Measurements from ENCODE around the gene NANOGP8.
A peak's percentile ranks its signal among the peaks of the same experiment; 100 is the strongest.

The NANOGP8 gene

GRCh38 chr15:35061825-35062737 lies 23.0 kb downstream of the NANOGP8 start:
- H3K27me3 Mint-ChIP-seq = peaks cover 6 to 15% of the 10 kb centered on the region in 2 donors
- no peak for DNase-seq
- no peaks in the 10 kb centered on the region for H3K36me3 Mint-ChIP-seq (ENCODE audit: insufficient read depth)
- no peak overlapping the region for H3K27ac Mint-ChIP-seq
- no peak overlapping the region for H3K4me3 Mint-ChIP-seq
- no peak for ATAC-seq (replicated peaks)
- no peaks in the 10 kb centered on the region for H3K9me3 Mint-ChIP-seq
- H3K4me1 Mint-ChIP-seq (ENCODE audit: low read depth in 2 of 2) = no peaks in the 10 kb centered on the region

DNA sequence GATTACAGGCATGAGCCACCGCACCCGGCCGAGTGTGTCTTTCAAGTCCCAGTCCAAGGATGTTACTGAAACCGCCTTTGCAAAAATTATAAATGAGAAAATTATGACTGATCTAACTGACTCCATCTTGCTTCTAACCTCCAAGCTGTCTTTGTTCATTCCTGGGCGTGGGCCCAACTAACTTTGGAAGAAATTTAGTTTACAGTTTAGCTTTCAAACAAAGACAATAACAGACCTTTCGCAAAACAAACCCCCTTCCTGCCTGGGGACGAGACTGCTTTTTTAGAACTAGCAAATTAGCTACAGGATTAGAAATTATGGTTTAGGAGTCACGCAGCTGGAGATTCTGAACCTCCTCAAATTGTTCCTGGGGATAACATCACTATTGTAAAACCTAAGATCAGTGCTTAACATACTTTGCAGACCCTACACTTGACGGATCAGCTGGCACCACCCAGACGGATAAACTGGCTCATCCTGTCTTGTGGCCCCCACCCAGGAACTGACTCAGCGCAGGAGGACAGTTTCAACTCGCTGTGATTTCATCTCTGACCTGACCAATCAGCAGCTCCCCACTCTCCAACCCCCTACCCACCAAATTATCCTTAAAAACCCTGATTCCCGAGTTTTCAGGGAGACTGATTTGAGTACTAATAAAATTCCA lies 23.8 kb downstream of the NANOGP8 start:
- Mint-ChIP-seq H3K27me3 (peaks cover 4 to 18% of the 10 kb centered on the region in 2 donors), H3K27ac (no peak overlapping the region), H3K9me3 (no peaks in the 10 kb centered on the region), H3K4me1 (ENCODE audit: low read depth in 2 of 2) (no peaks in the 10 kb centered on the region), H3K4me3 (no peak overlapping the region), H3K36me3 (ENCODE audit: insufficient read depth) (no peaks in the 10 kb centered on the region)
- ATAC-seq (replicated peaks) = no peak
- no peak for DNase-seq

- ATAC-seq (replicated peaks) (no peak), DNase-seq (no peak)
- no peaks in the 10 kb centered on the region for H3K4me1 Mint-ChIP-seq (ENCODE audit: low read depth in 2 of 2)
- peaks cover 0 to 19% of the 10 kb centered on the region in 2 donors for H3K27me3 Mint-ChIP-seq
- no peaks in the 10 kb centered on the region for H3K36me3 Mint-ChIP-seq (ENCODE audit: insufficient read depth)
- no peak overlapping the region for H3K4me3 Mint-ChIP-seq
- H3K27ac Mint-ChIP-seq = no peak overlapping the region
- no peaks in the 10 kb centered on the region for H3K9me3 Mint-ChIP-seq
Observed at GRCh38 chr15:35060591-35060990, 24.5 kb downstream of the NANOGP8 start.

GRCh38 chr15:35058534-35059054 lies 26.5 kb downstream of the NANOGP8 start:
- no peaks in the 10 kb centered on the region for H3K4me1 Mint-ChIP-seq (ENCODE audit: low read depth in 2 of 2)
- no peaks in the 10 kb centered on the region for H3K36me3 Mint-ChIP-seq (ENCODE audit: insufficient read depth)
- DNase-seq (no peak), ATAC-seq (replicated peaks) (no peak)
- no peak overlapping the region for H3K27ac Mint-ChIP-seq
- peaks cover 0 to 21% of the 10 kb centered on the region in 2 donors for H3K27me3 Mint-ChIP-seq
- no peaks in the 10 kb centered on the region for H3K9me3 Mint-ChIP-seq
- no peak overlapping the region for H3K4me3 Mint-ChIP-seq

- H3K9me3 Mint-ChIP-seq = no peaks in the 10 kb centered on the region
- no peaks in the 10 kb centered on the region for H3K4me1 Mint-ChIP-seq (ENCODE audit: low read depth in 2 of 2)
- DNase-seq (no peak), ATAC-seq (replicated peaks) (no peak)
- H3K36me3 Mint-ChIP-seq (ENCODE audit: insufficient read depth) = peaks cover 2% of the 10 kb centered on the region
- no peak overlapping the region for H3K27ac Mint-ChIP-seq
- no peak overlapping the region for H3K4me3 Mint-ChIP-seq
- H3K27me3 Mint-ChIP-seq = peaks cover 0 to 21% of the 10 kb centered on the region in 2 donors
Observed at GRCh38 chr15:35055416-35056105, 29.5 kb downstream of the NANOGP8 start.

- H3K27ac Mint-ChIP-seq = no peak overlapping the region
- peaks cover 0 to 15% of the 10 kb centered on the region in 2 donors for H3K27me3 Mint-ChIP-seq
- peaks cover 2% of the 10 kb centered on the region for H3K36me3 Mint-ChIP-seq (ENCODE audit: insufficient read depth)
- H3K4me1 Mint-ChIP-seq (ENCODE audit: low read depth in 2 of 2) = no peaks in the 10 kb centered on the region
- no peak for DNase-seq
- H3K4me3 Mint-ChIP-seq = no peak overlapping the region
- H3K9me3 Mint-ChIP-seq = no peaks in the 10 kb centered on the region
- no peak for ATAC-seq (replicated peaks)
Observed at GRCh38 chr15:35054380-35054779, 30.7 kb downstream of the NANOGP8 start.

DNA sequence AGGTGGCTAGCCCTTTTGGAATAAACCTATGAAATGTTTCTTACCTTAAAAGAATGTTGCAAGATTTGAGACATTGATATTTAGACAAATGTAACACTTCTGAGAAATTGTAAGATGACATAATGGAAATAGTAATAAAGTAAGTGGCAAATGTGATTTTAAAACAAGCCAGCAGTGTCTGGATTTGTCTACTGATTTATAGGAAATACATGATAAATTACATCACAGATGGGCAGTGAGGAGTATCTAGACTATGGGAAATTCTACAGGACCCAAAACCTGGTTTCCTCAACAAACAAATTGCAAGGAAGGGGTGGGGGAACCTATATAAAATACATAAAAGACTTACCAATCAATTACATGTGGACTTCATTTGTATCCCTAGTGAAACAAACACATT lies 37.1 kb downstream of the NANOGP8 start:
- H3K9me3 Mint-ChIP-seq = no peaks in the 10 kb centered on the region
- H3K27me3 Mint-ChIP-seq = no peaks in the 10 kb centered on the region
- ATAC-seq (replicated peaks) = no peak
- DNase-seq = no peak
- H3K27ac Mint-ChIP-seq = no peak overlapping the region
- peaks cover 2% of the 10 kb centered on the region for H3K36me3 Mint-ChIP-seq (ENCODE audit: insufficient read depth)
- no peaks in the 10 kb centered on the region for H3K4me1 Mint-ChIP-seq (ENCODE audit: low read depth in 2 of 2)
- no peak overlapping the region for H3K4me3 Mint-ChIP-seq

DNA sequence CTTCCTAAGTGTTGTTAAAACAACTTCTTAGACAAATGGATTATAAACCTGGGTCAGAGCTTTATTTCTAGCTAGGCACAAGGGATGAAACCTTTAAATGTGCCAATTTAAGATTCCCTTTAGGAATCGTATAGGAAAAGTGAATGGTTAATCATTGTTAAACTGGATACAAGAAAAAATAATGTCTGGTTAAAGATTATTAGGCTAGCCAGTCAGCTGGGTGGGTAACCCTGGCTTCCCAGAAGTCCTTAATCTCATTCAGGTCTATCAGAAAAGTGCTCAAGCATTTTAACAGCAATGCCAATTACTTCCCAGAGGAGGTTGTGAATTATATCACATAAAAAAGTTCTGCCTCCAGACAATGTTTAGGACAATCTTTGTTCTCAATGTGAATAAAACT lies 37.6 kb downstream of the NANOGP8 start:
- H3K4me1 Mint-ChIP-seq (ENCODE audit: low read depth in 2 of 2) = no peaks in the 10 kb centered on the region
- DNase-seq = no peak
- no peak overlapping the region for H3K4me3 Mint-ChIP-seq
- no peak for ATAC-seq (replicated peaks)
- no peak overlapping the region for H3K27ac Mint-ChIP-seq
- H3K9me3 Mint-ChIP-seq = no peaks in the 10 kb centered on the region
- no peaks in the 10 kb centered on the region for H3K27me3 Mint-ChIP-seq
- peaks cover under 1% of the 10 kb centered on the region for H3K36me3 Mint-ChIP-seq (ENCODE audit: insufficient read depth)

DNA sequence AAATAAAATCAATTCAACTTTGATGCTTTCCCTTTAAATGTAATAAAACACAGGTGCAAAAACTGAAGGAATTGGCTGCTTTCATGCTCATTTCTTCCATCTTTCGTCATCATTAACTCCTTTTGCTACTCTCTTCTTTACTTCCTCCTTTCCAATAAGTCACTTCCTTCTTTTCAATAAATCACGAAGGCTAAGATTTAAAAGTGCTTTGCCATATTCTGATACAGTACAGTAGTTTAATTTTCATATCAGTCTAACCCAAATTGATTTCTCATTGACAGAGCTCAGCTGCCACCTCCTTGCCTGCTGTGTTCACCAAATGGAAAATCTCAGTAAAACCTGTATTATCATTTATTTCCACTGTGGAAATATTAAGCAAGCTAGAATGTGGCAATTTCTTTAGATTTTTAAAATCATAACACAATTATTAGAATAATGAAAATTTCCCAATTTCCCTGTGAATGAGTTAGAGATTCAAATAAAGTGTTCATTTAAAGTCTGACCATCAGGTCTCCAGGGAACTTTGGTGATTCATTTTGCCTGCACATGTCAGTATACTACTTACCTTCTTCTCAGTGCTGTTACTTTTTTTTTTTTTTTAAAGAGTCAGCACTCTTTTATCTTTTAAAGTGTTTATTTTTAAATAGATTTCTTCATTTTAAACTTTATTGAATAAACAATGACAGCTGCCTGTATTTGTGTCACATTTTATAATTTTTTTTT lies 41.6 kb downstream of the NANOGP8 start:
- Mint-ChIP-seq H3K27me3 (no peaks in the 10 kb centered on the region), H3K27ac (peak overlapping the region in 1 of 2 donors; percentile 3), H3K4me3 (no peak overlapping the region), H3K9me3 (no peaks in the 10 kb centered on the region), H3K4me1 (ENCODE audit: low read depth in 2 of 2) (no peaks in the 10 kb centered on the region), H3K36me3 (ENCODE audit: insufficient read depth) (no peaks in the 10 kb centered on the region)
- DNase-seq (no peak), ATAC-seq (replicated peaks) (no peak)

GRCh38 chr15:35040339-35041255 lies 44.5 kb downstream of the NANOGP8 start:
- H3K9me3 Mint-ChIP-seq = no peaks in the 10 kb centered on the region
- no peak for ATAC-seq (replicated peaks)
- DNase-seq = no peak
- no peak overlapping the region for H3K4me3 Mint-ChIP-seq
- no peak overlapping the region for H3K27ac Mint-ChIP-seq
- no peaks in the 10 kb centered on the region for H3K4me1 Mint-ChIP-seq (ENCODE audit: low read depth in 2 of 2)
- no peaks in the 10 kb centered on the region for H3K36me3 Mint-ChIP-seq (ENCODE audit: insufficient read depth)
- no peaks in the 10 kb centered on the region for H3K27me3 Mint-ChIP-seq

- no peaks in the 10 kb centered on the region for H3K9me3 Mint-ChIP-seq
- H3K27me3 Mint-ChIP-seq = no peaks in the 10 kb centered on the region
Observed at GRCh38 chr15:35038626-35039451, 46.3 kb downstream of the NANOGP8 start.

More at GRCh38 chr15:35038626-35039451, 46.3 kb downstream of the NANOGP8 start:
- Mint-ChIP-seq H3K4me1 (ENCODE audit: low read depth in 2 of 2) (no peaks in the 10 kb centered on the region), H3K36me3 (ENCODE audit: insufficient read depth) (no peaks in the 10 kb centered on the region), H3K27ac (no peak overlapping the region), H3K4me3 (no peak overlapping the region)
- DNase-seq (no peak), ATAC-seq (replicated peaks) (no peak)

Measured in effector memory CD8-positive, alpha-beta T cell (primary cell).